Urinary bladder (tissue), 4 donors: ENCODE measurements around the gene RHOJ. TPM values are rescaled to one million over a fixed set of nuclear protein-coding genes. Genes with fewer than 3 reads are reported as not detected.

ENCODE experiments used
- DNase-seq: peaks from one replicate; pipeline ENCODE4 v3.0.0-alpha.2; 2015; ENCODE audit errors: extremely low spot score
- H3K27ac ChIP-seq: one replicate; pipeline ENCODE4 v1.5.1; 2013; ENCODE audit warnings: low read depth, mild to moderate bottlenecking, moderate library complexity
- H3K36me3 ChIP-seq: one replicate; pipeline ENCODE4 v1.6.1; 2013; ENCODE audit warnings: mild to moderate bottlenecking, moderate library complexity; ENCODE audit not compliant: insufficient read depth
- H3K4me1 ChIP-seq: one replicate; pipeline ENCODE4 v1.6.1; 2013; ENCODE audit warnings: mild to moderate bottlenecking, moderate library complexity; ENCODE audit not compliant: insufficient read depth
- H3K4me3 ChIP-seq: one replicate; pipeline ENCODE4 v1.5.1; 2013; ENCODE audit warnings: low read depth, low read length
- WGBS: extraction: QIAGEN DNeasy Blood & Tissue Kit; methylation state at CpG from one replicate; pipeline ENCODE4 v1.1.7; 2013; 5-methylcytosine and 5-hydroxymethylcytosine counted together
- polyA plus RNA-seq: library from polyadenylated mRNA; stranded (reverse); fragments of 200-250 nt; gene quantifications from one replicate; pipeline ENCODE4 v1.2.3, GENCODE V29; 2013
- total RNA-seq: library from RNA; depleted of rRNA; stranded (reverse); fragments of >200 nt; gene quantifications from one replicate; pipeline ENCODE4 v1.2.3, GENCODE V29; 2014
- donor health status: healthy with polysubstance abuse.
- donor health status: healthy.

The RHOJ gene
- total and polyA plus RNA-seq, 2 donors = 33.6 to 36.9 TPM

- Histone ChIP-seq H3K4me1 (no peaks in the 10 kb centered on the region), H3K36me3 (no peaks in the 10 kb centered on the region), H3K4me3 (peak overlapping the region; percentile 4), H3K27ac (no peak overlapping the region)
- DNase-seq = no peak
- 43% methylated on average over 8 of the region's 8 CpGs for WGBS
These were observed 79.0 kb downstream of the RHOJ start for GRCh38 chr14:63282997-63283883.

- no peak overlapping the region for H3K27ac ChIP-seq
- no peaks in the 10 kb centered on the region for H3K36me3 ChIP-seq
- 53% methylated on average over 7 of the region's 7 CpGs for WGBS
These were observed 79.6 kb downstream of the RHOJ start for GRCh38 chr14:63283884-63284248.

GRCh38 chr14:63286071-63286470, 81.8 kb downstream of the RHOJ start:
- no peak overlapping the region for H3K4me3 ChIP-seq
- H3K36me3 ChIP-seq = no peaks in the 10 kb centered on the region
- H3K27ac ChIP-seq = no peak overlapping the region
- WGBS = 84% methylated on average over 2 of the region's 2 CpGs
- no peaks in the 10 kb centered on the region for H3K4me1 ChIP-seq
- no peak for DNase-seq

More at GRCh38 chr14:63283884-63284248, 79.6 kb downstream of the RHOJ start:
- no peaks in the 10 kb centered on the region for H3K4me1 ChIP-seq
- no peak overlapping the region for H3K4me3 ChIP-seq
- no peak for DNase-seq

- Histone ChIP-seq H3K27ac (no peak overlapping the region), H3K4me3 (no peak overlapping the region), H3K4me1 (no peaks in the 10 kb centered on the region), H3K36me3 (no peaks in the 10 kb centered on the region)
- 83% methylated on average over 6 of the region's 6 CpGs for WGBS
- DNase-seq = no peak
These were observed 83.6 kb downstream of the RHOJ start for GRCh38 chr14:63287666-63288483.

GRCh38 chr14:63288853-63289252, 84.6 kb downstream of the RHOJ start:
- WGBS = 91% methylated on average over 1 of the region's 1 CpG
- H3K27ac ChIP-seq = no peak overlapping the region
- H3K4me1 ChIP-seq = no peaks in the 10 kb centered on the region
- DNase-seq = no peak
- H3K4me3 ChIP-seq = no peak overlapping the region
- no peaks in the 10 kb centered on the region for H3K36me3 ChIP-seq

GRCh38 chr14:63290741-63291430, 86.6 kb downstream of the RHOJ start:
- no peaks in the 10 kb centered on the region for H3K36me3 ChIP-seq
- H3K4me3 ChIP-seq = no peak overlapping the region
- H3K27ac ChIP-seq = no peak overlapping the region
- DNase-seq = no peak
- H3K4me1 ChIP-seq = no peaks in the 10 kb centered on the region
- 75% methylated on average over 12 of the region's 12 CpGs for WGBS

- Histone ChIP-seq H3K4me1 (no peaks in the 10 kb centered on the region), H3K27ac (no peak overlapping the region), H3K36me3 (no peaks in the 10 kb centered on the region), H3K4me3 (no peak overlapping the region)
- WGBS = 94% methylated on average over 2 of the region's 2 CpGs
- no peak for DNase-seq
These were observed 88.6 kb downstream of the RHOJ start for GRCh38 chr14:63292805-63293204.

GRCh38 chr14:63295231-63295685, 91.0 kb downstream of the RHOJ start:
- 77% methylated on average over 8 of the region's 8 CpGs for WGBS
- H3K4me3 ChIP-seq = no peak overlapping the region
- H3K4me1 ChIP-seq = no peaks in the 10 kb centered on the region
- no peak for DNase-seq
- H3K36me3 ChIP-seq = no peaks in the 10 kb centered on the region
- peak overlapping the region; percentile 32 for H3K27ac ChIP-seq

- no peak for DNase-seq
- no peaks in the 10 kb centered on the region for H3K4me1 ChIP-seq
- WGBS = 91% methylated on average over 6 of the region's 6 CpGs
- H3K36me3 ChIP-seq = no peaks in the 10 kb centered on the region
- no peak overlapping the region for H3K4me3 ChIP-seq
- H3K27ac ChIP-seq = no peak overlapping the region
These were observed 91.9 kb downstream of the RHOJ start for GRCh38 chr14:63296060-63296563.

- Histone ChIP-seq H3K4me1 (no peaks in the 10 kb centered on the region), H3K27ac (no peak overlapping the region), H3K36me3 (no peaks in the 10 kb centered on the region), H3K4me3 (no peak overlapping the region)
- no peak for DNase-seq
- WGBS = 74% methylated on average over 4 of the region's 4 CpGs
These were observed 93.3 kb downstream of the RHOJ start for GRCh38 chr14:63297372-63298063.

GRCh38 chr14:63299351-63300110, 95.3 kb downstream of the RHOJ start:
- Histone ChIP-seq H3K36me3 (no peaks in the 10 kb centered on the region), H3K4me3 (no peak overlapping the region), H3K4me1 (no peaks in the 10 kb centered on the region), H3K27ac (no peak overlapping the region)
- no peak for DNase-seq
- WGBS = 70% methylated on average over 6 of the region's 6 CpGs

GRCh38 chr14:63300854-63301253, 96.6 kb downstream of the RHOJ start:
- WGBS = 81% methylated on average over 2 of the region's 2 CpGs
- Histone ChIP-seq H3K4me3 (no peak overlapping the region), H3K4me1 (no peaks in the 10 kb centered on the region), H3K36me3 (no peaks in the 10 kb centered on the region), H3K27ac (no peak overlapping the region)
- no peak for DNase-seq
